Mucosa of stomach (tissue), 1 donor: ENCODE data around the gene ZFP92.
"Not testable (repeated sequence)": the region's sequence is repeated elsewhere in the genome, so short reads cannot be mapped to it uniquely, and the experiment has no call there.

Experiments
- H3K27me3 ChIP-seq: one replicate; pipeline ENCODE4 v1.7.0; 2013; ENCODE audit warnings: mild to moderate bottlenecking, low read length; ENCODE audit not compliant: control insufficient read depth, insufficient read depth
- H3K36me3 ChIP-seq: one replicate; pipeline ENCODE4 v1.7.0; 2013; ENCODE audit warnings: low read length; ENCODE audit not compliant: control insufficient read depth, insufficient read depth
- H3K4me1 ChIP-seq: one replicate; pipeline ENCODE4 v1.7.0; 2013; ENCODE audit warnings: mild to moderate bottlenecking, low read length; ENCODE audit not compliant: control insufficient read depth, insufficient read depth
- H3K4me3 ChIP-seq: one replicate; pipeline ENCODE4 v1.7.0; 2013; ENCODE audit warnings: low read length
- H3K9ac ChIP-seq: one replicate; pipeline ENCODE4 v1.7.0; 2013; ENCODE audit warnings: mild to moderate bottlenecking, low read length, moderate library complexity
- H3K9me3 ChIP-seq: one replicate; pipeline ENCODE4 v1.7.0; 2013; ENCODE audit warnings: mild to moderate bottlenecking, low read length, moderate library complexity; ENCODE audit not compliant: control insufficient read depth
- donor health status: Pancreatic carcinoma.

The ZFP92 gene

GRCh38 chrX:153378607-153379006 is 32.7 kb upstream of the ZFP92 start:
- Histone ChIP-seq H3K27me3 (no peaks in the 10 kb centered on the region), H3K36me3 (no peaks in the 10 kb centered on the region), H3K4me1 (no peaks in the 10 kb centered on the region), H3K9me3 (no peaks in the 10 kb centered on the region), H3K4me3 (no peak overlapping the region), H3K9ac (no peak overlapping the region)

GRCh38 chrX:153379508-153379907 is 31.8 kb upstream of the ZFP92 start:
- Histone ChIP-seq H3K4me1 (no peaks in the 10 kb centered on the region), H3K9ac (no peak overlapping the region), H3K36me3 (no peaks in the 10 kb centered on the region), H3K9me3 (no peaks in the 10 kb centered on the region), H3K4me3 (no peak overlapping the region), H3K27me3 (no peaks in the 10 kb centered on the region)

GRCh38 chrX:153379971-153380581 is 31.2 kb upstream of the ZFP92 start:
- no peaks in the 10 kb centered on the region for H3K4me1 ChIP-seq
- no peak overlapping the region for H3K4me3 ChIP-seq
- no peaks in the 10 kb centered on the region for H3K9me3 ChIP-seq
- no peak overlapping the region for H3K9ac ChIP-seq
- no peaks in the 10 kb centered on the region for H3K36me3 ChIP-seq
- H3K27me3 ChIP-seq: no peaks in the 10 kb centered on the region

GRCh38 chrX:153380691-153381090 is 30.6 kb upstream of the ZFP92 start:
- Histone ChIP-seq H3K9ac (no peak overlapping the region), H3K4me1 (no peaks in the 10 kb centered on the region), H3K27me3 (no peaks in the 10 kb centered on the region), H3K36me3 (no peaks in the 10 kb centered on the region), H3K9me3 (no peaks in the 10 kb centered on the region), H3K4me3 (no peak overlapping the region)

- Histone ChIP-seq H3K4me1 (no peaks in the 10 kb centered on the region), H3K27me3 (no peaks in the 10 kb centered on the region), H3K4me3 (no peak overlapping the region), H3K9ac (no peak overlapping the region), H3K9me3 (no peaks in the 10 kb centered on the region), H3K36me3 (no peaks in the 10 kb centered on the region)
These were observed 29.4 kb upstream of the ZFP92 start for GRCh38 chrX:153381684-153382532.

- H3K36me3 ChIP-seq: no peaks in the 10 kb centered on the region
- no peaks in the 10 kb centered on the region for H3K4me1 ChIP-seq
- H3K9me3 ChIP-seq: no peaks in the 10 kb centered on the region
- H3K9ac ChIP-seq: no peak overlapping the region
- no peaks in the 10 kb centered on the region for H3K27me3 ChIP-seq
- H3K4me3 ChIP-seq: no peak overlapping the region
These were observed 28.4 kb upstream of the ZFP92 start for GRCh38 chrX:153382563-153383482.

- H3K36me3 ChIP-seq: no peaks in the 10 kb centered on the region
- H3K4me1 ChIP-seq: no peaks in the 10 kb centered on the region
- no peak overlapping the region for H3K4me3 ChIP-seq
- H3K9me3 ChIP-seq: no peaks in the 10 kb centered on the region
- H3K9ac ChIP-seq: no peak overlapping the region
- no peaks in the 10 kb centered on the region for H3K27me3 ChIP-seq
These were observed 26.9 kb upstream of the ZFP92 start for GRCh38 chrX:153384390-153384789.

GRCh38 chrX:153384973-153385372 is 26.3 kb upstream of the ZFP92 start:
- not testable (repeated sequence) for H3K9ac ChIP-seq, H3K36me3 ChIP-seq, H3K4me1 ChIP-seq, H3K4me3 ChIP-seq, H3K9me3 ChIP-seq, H3K27me3 ChIP-seq

GRCh38 chrX:153386097-153386496 is 25.2 kb upstream of the ZFP92 start:
- Histone ChIP-seq H3K27me3 (no peaks in the 10 kb centered on the region), H3K9me3 (no peaks in the 10 kb centered on the region), H3K36me3 (no peaks in the 10 kb centered on the region), H3K9ac (no peak overlapping the region), H3K4me3 (no peak overlapping the region), H3K4me1 (no peaks in the 10 kb centered on the region)

- H3K9ac ChIP-seq: no peak overlapping the region
- no peaks in the 10 kb centered on the region for H3K4me1 ChIP-seq
- H3K4me3 ChIP-seq: no peak overlapping the region
- no peaks in the 10 kb centered on the region for H3K27me3 ChIP-seq
- H3K9me3 ChIP-seq: no peaks in the 10 kb centered on the region
- H3K36me3 ChIP-seq: no peaks in the 10 kb centered on the region
These were observed 23.9 kb upstream of the ZFP92 start for GRCh38 chrX:153387345-153387744.

GRCh38 chrX:153387987-153388721 is 23.1 kb upstream of the ZFP92 start:
- Histone ChIP-seq H3K4me3 (no peak overlapping the region), H3K9me3 (no peaks in the 10 kb centered on the region), H3K36me3 (no peaks in the 10 kb centered on the region), H3K9ac (no peak overlapping the region), H3K27me3 (no peaks in the 10 kb centered on the region), H3K4me1 (no peaks in the 10 kb centered on the region)
